ENCODE measurements around the gene OSBP.

DNA sequence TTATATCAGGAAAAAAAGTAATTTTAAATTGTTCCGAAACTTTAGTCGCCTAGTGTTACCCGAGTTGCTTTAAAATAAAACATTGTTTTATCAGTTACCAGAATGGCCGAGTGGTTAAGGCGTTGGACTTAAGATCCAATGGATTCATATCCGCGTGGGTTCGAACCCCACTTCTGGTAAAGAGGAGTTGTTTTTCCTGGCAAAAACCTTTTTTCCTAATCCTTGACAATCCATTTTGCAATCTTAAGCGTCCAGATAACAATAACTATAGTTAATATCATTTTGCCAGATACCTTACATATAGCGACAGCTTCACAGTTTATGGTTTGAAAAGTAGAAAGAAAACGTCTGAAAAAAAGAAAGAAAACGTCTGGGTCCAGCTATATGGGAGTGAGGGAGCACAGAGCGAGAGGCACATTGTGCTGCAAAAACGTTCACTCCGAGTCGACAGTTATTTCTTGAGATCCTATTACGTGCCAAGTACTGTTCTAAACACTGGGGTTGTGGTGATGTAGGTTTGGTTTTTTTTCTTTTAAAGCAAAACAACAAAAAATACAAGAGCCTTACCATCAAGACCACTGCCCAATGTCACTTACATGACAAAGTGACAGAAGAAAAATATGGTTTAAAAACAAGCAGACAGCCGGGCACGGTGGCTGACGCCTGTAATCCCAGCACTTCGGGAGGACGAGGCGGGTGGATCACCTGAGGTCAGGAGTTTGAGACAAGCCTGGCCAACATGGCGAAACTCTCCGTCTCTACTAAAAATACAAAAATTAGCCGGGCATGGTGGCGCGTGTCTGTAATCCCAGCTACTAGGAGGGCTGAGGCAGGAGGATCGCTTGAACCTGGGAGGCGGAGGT lies 63.7 kb downstream of the OSBP start:
- TF ChIP-seq, protein P1, sequence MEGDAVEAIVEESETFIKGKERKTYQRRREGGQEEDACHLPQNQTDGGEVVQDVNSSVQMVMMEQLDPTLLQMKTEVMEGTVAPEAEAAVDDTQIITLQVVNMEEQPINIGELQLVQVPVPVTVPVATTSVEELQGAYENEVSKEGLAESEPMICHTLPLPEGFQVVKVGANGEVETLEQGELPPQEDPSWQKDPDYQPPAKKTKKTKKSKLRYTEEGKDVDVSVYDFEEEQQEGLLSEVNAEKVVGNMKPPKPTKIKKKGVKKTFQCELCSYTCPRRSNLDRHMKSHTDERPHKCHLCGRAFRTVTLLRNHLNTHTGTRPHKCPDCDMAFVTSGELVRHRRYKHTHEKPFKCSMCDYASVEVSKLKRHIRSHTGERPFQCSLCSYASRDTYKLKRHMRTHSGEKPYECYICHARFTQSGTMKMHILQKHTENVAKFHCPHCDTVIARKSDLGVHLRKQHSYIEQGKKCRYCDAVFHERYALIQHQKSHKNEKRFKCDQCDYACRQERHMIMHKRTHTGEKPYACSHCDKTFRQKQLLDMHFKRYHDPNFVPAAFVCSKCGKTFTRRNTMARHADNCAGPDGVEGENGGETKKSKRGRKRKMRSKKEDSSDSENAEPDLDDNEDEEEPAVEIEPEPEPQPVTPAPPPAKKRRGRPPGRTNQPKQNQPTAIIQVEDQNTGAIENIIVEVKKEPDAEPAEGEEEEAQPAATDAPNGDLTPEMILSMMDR (IDR thresholded peaks at IDR 0.05): no peak
- no peak for TF ChIP-seq POLR2A (IDR thresholded peaks at IDR 0.05)
- TF ChIP-seq EP300 (IDR thresholded peaks at IDR 0.05): no peak
- TF ChIP-seq POLR2AphosphoS5 (IDR thresholded peaks at IDR 0.05): no peak

Data from upper lobe of left lung (tissue), 4 donors.